SHP77 (cell line): ENCODE measurements around the gene CLCNKA.
A peak's percentile ranks its signal among the peaks of the same experiment; 100 is the strongest.
"Not testable (repeated sequence)": the region's sequence is repeated elsewhere in the genome, so short reads cannot be mapped to it uniquely, and the experiment has no call there.

Experiments
- DNase-seq, 2 experiments: peaks; one replicate each; lab custom pipeline; 2025; lab: John Stamatoyannopoulos, UW

The CLCNKA gene

DNA sequence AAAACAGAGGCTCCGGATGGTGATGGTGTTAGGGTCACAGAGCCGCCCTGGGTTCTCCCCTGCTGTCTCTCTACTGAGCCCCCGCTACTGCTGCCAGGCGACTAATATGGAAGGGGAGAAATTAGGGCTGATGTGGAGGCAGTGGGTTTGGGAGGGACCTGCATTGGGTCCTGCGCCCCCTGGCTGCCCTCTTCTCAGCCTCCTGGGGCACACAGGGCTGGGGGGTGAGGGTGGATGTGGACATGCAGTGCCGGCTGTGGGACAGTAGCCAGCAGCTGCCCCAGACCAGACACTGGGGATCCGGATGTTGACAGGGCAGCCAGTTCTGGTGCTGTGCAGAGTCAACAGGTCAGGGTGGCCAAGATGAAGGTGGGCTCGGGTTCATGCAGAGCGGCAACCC is 20.3 kb downstream of the CLCNKA start:
- DNase-seq = no peak

DNA sequence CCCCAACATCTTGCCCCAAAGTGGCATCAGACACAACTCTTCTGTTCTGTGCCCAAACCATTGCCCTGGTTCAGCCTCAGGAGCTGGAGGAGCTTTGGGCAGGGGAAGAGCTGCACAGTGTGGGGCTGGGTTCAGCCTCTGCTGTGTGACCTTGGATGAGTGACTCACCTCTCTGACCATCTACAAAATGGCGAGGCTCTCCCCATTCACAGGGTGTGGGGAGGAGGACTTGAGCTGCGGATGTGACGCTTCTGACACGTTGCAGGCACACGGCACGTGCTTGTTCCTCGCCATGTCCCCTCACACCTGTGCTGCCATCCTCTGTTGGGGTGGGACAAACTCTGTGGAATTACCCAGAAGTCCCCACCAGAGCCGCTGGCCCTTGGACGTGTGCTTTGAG is 20.8 kb downstream of the CLCNKA start:
- not testable (repeated sequence) for DNase-seq

DNA sequence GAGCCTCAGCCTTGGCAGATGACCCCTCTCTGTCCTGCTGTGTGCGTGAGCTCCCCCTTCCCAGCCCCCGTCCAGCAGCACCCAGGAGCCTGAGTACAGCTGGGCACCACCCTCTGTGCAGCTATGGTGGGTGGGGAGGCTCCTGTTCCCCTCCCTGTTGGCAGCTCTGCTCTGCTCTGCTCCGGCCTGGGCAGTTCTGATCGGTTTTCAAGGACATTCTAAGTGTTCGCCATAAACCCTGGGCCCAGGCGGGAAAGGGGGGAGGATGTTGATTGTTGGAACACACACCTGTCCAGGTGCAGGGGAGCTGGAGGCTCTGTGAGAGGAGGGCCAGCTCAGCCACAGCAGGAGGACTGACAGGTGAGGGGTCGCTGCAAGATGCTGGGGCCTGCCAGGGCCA is 21.7 kb downstream of the CLCNKA start, which contains the start of gene CLCNKB:
CLCNKB (plus strand) TSS at position 262 of the 400 bp plus-strand sequence. CDS start 711 bp downstream, outside the sequence.
- no peak for DNase-seq

DNA sequence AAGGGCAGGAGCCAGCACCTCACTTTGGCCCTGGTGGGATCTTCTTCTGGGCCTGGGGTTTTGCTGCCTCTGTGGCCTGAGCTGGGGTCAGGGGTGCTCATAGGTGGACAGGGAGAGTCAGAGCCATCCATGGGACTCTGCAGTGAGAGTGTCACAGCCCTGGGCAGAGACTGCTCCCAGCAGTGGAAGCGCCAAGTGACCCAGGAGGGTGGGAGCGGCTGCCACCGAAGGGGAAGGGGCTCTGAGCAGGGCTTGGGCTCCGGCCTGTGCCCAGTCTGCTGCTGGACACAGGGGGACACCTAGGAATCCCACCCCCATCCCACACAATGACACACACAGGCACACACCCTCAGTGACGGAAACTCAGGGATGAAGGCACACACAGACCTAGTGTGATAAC is 22.1 kb downstream of the CLCNKA start:
- no peak for DNase-seq

DNA sequence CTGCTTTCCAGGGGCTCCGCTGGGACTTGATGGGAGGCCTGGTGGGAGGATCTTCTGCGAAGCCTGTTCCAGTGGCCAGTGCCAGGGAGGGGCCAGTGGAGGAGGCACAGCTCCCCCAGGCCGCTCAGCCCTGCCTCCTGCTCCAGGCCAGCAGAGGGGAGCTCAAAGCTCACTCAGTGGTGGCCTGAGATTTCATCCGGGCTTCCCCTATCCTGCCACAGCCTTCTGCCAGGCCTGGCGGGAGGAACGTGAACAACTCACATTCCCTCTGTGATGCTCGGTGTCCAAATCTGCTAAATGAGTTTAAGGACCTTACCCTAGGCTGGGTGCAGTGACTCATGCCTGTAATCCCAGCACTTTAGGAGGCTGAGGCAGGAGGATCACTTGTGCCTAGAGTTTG is 25.0 kb downstream of the CLCNKA start:
- DNase-seq = no peak

DNA sequence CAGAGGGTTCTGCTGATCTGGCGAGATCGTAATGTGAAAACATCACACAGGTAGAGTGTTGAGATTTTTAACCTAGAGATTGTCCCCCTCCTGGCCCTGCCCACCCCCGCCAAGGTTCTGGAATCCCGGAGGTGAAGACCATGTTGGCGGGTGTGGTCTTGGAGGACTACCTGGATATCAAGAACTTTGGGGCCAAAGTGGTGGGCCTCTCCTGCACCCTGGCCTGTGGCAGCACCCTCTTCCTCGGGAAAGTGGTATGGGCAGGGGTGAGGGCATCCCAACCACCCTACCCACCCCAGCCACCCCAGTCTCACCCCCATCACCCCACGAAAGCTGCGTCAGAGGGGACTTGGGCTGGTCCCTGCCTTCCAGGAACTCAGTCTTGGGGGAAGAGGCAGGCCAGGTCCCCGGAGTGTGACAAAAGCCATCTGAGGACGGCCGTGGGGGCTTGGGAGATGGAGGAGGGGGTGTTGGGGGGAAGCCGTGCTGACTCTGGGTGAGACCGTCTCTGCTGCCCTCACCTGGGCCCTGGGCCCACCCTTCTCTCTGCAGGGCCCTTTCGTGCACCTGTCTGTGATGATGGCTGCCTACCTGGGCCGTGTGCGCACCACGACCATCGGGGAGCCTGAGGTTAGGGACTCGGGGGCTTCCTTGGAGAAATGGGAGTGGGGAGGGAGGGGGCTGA is 26.1 kb downstream of the CLCNKA start:
- no peak for DNase-seq

GRCh38 chr1:16048573-16049189 is 26.8 kb downstream of the CLCNKA start:
- no peak for DNase-seq

DNA sequence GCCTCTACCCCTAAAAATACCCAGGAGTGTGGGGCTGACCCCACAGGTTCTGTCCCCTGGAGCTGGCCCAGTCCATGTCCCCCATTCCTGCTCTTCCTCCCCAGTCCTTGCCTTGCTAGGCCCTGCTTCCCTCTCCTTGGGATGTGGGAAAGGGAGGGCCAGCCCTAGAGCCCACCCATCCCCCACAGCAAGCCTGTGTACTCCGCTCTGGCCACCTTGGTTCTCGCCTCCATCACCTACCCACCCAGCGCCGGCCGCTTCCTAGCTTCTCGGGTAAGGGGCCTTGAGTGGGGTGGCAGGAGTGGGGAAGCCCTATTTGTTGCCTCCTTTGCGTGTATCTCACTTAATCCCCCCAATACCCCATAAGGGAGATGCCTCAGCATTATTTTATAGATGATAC is 28.5 kb downstream of the CLCNKA start:
- DNase-seq = no peak

- no peak for DNase-seq
Observed at GRCh38 chr1:16051039-16051438, 29.2 kb downstream of the CLCNKA start.

- not testable (repeated sequence) for DNase-seq
Observed at GRCh38 chr1:16051949-16052348, 30.1 kb downstream of the CLCNKA start.

DNA sequence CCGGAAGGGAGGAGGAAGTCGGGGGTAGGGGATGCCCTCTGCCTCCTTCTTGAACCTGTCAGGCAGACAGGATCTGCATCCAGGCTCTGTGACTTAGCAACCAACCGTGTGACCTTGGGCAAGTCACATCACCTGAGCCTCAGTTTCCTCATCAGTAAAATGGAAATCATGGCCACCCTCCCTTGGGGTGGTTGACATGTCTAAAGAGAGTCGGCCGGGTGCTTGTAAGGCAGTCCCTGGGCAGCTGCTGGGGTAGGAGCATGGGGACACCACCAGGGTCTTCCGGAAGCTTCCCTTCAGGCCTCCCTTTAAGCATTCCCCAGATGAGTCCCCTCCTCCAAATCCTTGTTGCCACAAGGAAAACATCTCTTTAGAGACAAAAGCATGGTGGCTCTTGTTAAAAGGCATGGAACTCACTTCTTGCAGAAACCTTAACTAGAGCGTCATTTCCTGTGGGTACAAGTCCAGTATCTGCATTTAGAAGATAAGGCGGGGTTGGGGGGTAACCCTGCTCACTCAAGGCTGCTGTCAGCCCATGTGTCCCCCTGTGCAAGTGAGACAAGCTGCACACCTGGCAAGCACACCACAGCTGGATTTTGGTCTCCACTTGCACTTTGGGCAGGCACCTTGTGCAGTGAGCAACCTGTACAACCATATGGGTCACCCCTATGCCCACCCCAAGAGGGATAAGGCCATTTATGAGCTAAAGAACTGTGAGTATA is 32.1 kb downstream of the CLCNKA start:
- DNase-seq = no peak

DNA sequence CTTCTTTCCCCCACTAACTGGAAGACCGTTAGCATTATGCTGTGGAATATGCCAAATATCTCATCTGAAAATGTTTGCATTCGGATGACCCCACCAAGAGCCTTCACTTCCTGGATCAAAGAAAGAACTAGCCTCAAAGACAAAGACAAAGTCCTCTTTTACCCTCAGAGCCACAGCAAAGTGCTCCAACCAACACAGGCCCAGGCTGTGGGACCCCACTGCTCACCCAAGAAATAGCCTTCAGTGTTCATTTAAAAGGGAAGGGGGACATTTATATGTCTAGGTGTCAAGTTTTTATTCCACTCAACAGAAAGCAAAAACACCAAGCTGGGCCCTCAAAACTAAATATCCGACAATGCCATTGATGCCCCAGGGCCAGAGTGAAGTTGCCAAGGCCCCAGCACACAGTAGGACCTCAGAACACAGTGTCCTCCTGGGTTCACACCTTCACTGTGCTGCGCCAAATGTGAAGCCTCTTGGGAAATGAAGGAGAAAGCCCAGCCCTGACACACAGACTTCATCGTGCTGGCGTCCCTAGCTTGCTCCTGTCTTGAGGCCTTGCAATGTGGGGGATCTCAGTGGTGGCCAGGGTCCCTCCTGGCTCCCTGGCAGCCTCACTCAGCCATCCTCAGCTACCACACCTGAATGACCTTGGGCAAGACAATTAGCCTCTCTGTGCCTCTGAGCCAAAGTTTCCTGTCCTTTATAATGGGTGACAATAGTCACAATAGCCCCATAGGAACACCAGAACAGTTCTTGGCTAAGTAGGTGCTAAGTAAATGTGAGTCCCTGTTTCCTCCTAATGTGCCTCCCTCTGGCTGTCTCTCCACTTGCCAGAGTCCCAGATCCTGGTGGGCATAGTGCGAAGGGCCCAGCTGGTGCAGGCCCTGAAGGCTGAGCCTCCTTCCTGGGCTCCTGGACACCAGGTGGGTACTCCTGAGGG is 33.0 kb downstream of the CLCNKA start:
- no peak for DNase-seq

- peak; percentile 84 to 88 for DNase-seq
Observed at GRCh38 chr1:16055613-16056520, 34.0 kb downstream of the CLCNKA start.

GRCh38 chr1:16056521-16056912 is 34.7 kb downstream of the CLCNKA start:
- DNase-seq = not testable (repeated sequence)

- not testable (repeated sequence) for DNase-seq
Observed at GRCh38 chr1:16057314-16057915, 35.6 kb downstream of the CLCNKA start.

- not testable (repeated sequence) for DNase-seq
Observed at GRCh38 chr1:16058394-16059120, 36.7 kb downstream of the CLCNKA start.

GRCh38 chr1:16061266-16061665 is 39.4 kb downstream of the CLCNKA start:
- no peak for DNase-seq

GRCh38 chr1:16061989-16062686 is 40.3 kb downstream of the CLCNKA start:
- DNase-seq = not testable (repeated sequence)

GRCh38 chr1:16062687-16063075 is 40.8 kb downstream of the CLCNKA start:
- not testable (repeated sequence) for DNase-seq
